SU-DHL-6 (cell line): ENCODE results near the gene CUTC.

Experiments
- EZH2phosphoT487 ChIP-seq: fragments of 200-600 bp; sonication (generic), shearing (Covaris generic); conservative IDR thresholded peaks from 2 replicates; pipeline ENCODE4 v1.6.1; 2018; ENCODE audit warnings: mild to moderate bottlenecking, antibody characterized with exemption, low read length, moderate library complexity, mixed read lengths
- TF ChIP-seq, protein P1 (sequence below): fragments of 200-600 bp; sonication (generic); IDR thresholded peaks from one replicate; pipeline ENCODE4 v1.5.1; 2017; ENCODE audit warnings: antibody characterized with exemption, mild to moderate bottlenecking, low read length, moderate library complexity; ENCODE audit not compliant: insufficient read depth, poor library complexity, severe bottlenecking

GRCh38 chr10:99784016-99784726, 52.1 kb downstream of the CUTC start:
- TF ChIP-seq, protein P1, sequence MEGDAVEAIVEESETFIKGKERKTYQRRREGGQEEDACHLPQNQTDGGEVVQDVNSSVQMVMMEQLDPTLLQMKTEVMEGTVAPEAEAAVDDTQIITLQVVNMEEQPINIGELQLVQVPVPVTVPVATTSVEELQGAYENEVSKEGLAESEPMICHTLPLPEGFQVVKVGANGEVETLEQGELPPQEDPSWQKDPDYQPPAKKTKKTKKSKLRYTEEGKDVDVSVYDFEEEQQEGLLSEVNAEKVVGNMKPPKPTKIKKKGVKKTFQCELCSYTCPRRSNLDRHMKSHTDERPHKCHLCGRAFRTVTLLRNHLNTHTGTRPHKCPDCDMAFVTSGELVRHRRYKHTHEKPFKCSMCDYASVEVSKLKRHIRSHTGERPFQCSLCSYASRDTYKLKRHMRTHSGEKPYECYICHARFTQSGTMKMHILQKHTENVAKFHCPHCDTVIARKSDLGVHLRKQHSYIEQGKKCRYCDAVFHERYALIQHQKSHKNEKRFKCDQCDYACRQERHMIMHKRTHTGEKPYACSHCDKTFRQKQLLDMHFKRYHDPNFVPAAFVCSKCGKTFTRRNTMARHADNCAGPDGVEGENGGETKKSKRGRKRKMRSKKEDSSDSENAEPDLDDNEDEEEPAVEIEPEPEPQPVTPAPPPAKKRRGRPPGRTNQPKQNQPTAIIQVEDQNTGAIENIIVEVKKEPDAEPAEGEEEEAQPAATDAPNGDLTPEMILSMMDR = no peak
- TF ChIP-seq EZH2phosphoT487 = no peak
